Activated T-cell treated with anti-CD3 and anti-CD28 coated beads for 1 hour (primary cell): ENCODE results near the gene DDX39B.
"Not testable (repeated sequence)": the region's sequence is repeated elsewhere in the genome, so short reads cannot be mapped to it uniquely, and the experiment has no call there.

Source experiments
- DNase-seq: peaks from one replicate; pipeline ENCODE4 v3.0.0-alpha.2; 2020; ENCODE audit warnings: low read depth

DDX39B gene

DNA sequence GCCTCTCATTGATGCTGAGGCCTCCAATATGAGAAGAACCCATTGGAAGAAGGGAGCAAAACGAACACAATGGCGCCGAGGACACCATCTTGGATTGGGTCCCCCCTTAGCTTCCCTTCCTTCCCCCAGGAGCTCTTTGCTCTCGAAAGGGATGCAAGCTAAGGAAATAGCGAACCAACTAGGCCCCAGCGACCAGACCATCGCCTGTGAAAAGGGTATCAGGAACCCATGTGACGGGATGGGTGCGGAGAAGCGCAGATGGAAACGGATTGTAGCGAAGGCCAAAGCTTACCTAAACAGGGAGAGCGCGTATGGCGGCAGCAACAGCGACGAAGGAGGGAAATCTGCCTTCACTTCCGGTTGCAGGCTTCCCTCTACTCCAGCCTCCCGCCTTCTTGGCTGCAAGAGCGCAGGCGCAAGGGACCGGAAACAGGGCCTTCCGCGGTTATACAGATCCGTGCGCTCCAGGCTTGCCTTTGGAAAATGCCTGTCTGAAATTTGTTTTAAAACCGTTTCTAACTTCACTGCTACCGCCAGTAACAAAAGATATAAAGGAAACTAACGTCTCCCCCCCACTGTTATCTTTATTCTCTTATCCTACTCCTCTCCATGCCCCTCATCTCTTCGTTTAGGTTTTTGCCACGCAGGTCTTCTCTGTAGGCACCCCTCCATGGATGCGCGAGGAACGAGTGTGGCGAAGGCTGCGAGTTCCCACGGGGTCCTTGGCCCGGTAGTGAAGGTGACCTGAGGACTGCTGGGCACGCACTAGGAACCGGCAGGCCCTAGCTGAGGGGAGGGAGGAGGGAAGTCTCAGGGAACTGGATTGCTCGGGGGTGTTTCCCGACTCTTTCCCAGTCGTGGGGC lies at the start of gene DDX39B:
TSS of gene DDX39B (minus strand) at position 346 of the 864 bp plus-strand sequence. CDS start 1,471 bp downstream, outside the sequence.
- peak; percentile 90 for DNase-seq

DNA sequence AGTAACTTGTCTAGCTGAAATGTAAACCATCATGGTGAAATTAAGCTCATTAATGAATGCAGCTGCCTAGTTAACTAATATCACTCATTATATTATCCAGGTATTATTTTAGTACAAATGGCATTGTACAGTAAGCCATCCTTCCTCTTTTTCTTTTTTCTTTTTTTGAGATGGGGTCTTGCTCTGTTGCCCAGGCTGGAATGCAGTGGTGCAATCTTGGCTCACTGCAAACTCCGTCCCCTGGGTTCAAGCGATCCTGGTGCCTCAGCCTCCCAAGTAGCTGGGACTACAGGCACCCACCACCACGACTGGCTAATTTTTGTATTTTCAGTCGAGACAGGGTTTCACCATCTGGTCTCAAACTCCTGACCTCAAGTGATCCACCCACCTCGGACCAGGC lies 48.9 kb upstream of the DDX39B start:
- DNase-seq: not testable (repeated sequence)

DNA sequence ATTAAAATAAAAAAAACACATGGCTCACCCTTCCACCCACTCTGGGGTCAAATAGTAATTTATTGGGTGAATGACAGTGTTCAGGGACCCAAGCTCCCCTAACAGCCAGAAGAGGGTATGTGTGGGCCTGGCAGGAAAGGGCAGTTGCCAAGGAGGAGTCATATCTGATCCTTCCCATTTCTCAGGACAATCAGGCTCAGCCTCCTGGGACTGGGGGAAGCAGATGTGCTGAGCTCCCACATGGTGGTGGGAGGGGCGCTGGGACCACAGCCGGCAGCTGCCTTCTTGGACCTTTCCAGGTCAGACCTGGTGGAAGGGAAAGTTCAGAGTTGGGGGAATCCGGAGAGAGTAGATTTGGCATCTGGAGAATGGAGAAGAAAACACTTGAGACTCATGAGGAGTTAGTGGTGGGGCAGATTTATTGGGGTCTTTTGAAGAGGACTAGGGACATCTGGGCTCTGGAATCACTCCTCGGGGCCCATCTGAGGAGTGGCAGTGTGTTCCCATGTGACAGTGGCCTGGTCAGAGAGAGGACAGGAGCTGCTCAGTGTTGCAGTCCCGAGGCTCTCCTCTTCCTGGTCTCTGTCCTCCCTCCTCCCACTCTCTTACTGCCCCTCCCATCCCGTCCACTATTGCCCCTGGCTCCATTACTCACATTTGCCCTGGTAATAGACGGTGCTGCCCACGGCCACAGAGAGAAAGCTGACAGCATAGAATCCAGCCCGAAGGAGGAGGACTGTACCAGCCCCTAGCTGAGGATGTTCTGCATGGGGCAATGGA lies 47.3 kb upstream of the DDX39B start:
- no peak for DNase-seq

DNA sequence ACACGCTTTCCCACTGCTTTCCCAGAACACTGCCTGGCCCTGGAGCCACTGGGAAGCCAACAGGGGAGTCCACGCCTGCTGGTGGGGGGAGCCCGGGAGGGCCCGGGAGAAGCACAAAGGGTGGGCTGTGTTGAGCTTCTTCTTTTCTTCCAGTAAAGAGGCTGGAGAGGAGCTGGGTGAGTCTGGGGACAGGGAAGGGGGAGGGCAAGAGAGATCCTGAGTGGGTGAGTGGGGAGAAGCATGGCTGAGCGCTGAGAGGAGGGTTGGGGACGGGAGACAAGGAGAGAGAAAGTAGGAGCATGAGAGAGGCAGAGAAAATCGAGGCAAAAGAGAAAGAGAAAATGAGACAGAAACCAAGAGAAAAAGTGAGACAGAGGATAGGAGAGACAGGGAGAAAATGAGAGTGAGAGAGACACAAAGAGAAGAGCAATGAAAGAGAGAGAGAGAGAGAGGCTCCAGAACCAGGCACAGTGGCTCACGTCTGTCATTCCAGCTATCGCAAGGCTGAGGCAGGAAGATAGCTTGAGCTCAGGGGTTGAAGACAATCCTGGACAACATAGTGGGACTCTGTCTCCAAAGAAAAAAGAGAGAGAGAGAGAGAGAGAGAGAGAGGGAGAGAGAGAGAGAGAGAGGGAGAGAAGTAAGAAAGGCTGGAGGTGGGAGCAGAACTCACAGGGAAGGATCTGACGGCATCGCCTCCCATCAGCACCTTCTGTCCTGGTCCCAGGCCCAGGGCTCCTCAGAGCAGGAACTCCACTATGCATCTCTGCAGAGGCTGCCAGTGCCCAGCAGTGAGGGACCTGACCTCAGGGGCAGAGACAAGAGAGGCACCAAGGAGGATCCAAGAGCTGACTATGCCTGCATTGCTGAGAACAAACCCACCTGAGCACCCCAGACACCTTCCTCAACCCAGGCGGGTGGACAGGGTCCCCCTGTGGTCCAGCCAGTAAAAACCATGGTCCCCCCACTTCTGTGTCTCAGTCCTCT lies 46.3 kb upstream of the DDX39B start:
- no peak for DNase-seq

DNA sequence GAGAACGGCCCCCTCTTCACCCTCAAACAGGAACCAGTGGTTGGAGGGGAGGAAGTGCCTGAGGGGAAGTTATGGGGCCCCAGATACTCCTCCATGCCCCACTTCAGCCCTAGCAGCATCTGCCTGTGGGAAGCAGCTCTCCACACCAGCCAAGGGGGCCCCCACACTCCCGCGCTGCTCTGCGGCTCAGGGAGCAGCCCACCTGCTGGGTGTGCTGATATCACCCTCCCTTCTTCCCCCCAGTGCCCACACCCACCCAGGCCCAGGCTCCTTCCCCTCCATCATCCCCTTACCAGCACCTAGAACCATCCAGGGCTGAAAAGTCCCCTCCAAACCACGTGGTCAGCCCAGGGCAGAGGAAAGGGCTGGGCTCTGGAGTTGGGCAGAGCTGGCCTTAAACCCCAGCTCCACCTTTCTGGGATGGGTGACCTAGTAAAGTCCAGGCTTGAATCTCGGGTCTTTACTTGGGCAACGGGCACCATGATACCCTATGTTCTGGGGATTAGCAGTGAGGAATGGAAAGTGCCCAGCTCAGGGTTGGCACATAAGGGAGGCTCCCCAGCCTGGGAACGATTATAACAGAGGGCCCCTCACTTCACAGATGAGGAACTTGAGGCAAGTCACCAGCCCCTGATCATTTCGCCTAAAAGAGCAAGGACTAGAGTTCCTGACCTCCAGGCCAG lies 44.9 kb upstream of the DDX39B start:
- DNase-seq: no peak

DNA sequence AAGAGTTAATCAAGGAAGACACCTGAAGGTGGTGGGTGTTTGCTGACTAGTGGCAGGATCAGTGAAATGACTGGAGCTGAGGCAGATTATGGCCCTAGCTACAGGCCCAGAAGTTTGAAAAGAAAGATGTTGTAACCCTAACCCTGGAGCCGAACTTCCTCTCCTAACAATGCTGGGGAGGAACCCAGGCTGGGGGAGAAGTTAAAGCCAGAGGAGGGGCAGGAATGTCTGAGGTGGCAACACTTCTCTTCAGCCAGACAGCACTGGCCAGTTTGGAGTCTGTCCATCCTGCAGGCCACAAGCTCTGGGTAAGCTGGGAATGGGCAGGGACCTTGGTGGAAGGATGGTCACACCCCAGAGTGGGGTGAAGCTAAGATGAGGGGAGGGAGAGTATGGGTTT lies 44.2 kb upstream of the DDX39B start, which contains the start of gene LST1:
TSS of gene LST1 (plus strand) at position 270 of the 400 bp plus-strand sequence. CDS start 1,023 bp downstream, outside the sequence.
- DNase-seq: no peak

DNA sequence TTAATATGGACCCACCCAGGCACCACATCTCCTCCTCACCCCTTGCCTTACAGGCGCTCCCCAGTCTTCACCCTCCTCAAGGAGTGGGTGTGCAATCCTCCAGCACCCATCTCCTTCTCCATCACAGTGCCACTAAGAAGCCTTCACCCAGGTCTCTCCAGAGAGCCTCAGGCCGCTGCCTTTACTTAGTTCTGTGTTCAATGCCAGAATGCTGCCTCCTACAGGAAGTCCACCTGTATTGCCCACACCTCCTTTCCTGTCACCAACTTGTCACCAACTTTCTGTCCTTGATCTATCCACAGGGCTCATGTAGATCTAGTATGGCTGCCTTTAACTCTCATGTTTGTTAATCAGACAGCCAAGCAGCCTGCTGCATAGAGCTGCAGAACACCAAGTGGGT lies 43.7 kb upstream of the DDX39B start:
- DNase-seq: no peak

DNA sequence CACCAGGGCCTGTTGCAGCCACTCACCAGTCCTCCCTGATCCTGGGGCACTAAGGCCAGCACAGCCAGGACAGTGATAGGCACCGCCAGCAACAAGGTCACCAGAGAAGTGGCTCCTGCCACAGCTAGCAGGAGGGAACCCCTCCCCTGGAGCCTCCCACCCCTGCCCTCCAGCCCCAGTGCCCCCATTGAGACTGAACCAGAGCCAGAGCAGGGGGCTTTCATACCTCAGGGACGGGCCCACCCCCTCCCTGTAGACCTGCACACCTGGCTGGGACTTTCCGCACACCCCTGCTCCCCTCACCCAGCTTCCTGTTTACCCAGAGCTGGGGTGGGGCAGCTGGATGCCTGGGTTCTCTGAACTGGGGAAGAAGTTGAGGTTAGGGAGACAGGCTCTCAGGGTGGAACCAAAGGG lies 40.4 kb upstream of the DDX39B start, which contains the start of gene LTB:
TSS of gene LTB (minus strand) at position 195 of the 414 bp plus-strand sequence. CDS start at position 188, 7 bp downstream.
- DNase-seq: peak; percentile 58

DNA sequence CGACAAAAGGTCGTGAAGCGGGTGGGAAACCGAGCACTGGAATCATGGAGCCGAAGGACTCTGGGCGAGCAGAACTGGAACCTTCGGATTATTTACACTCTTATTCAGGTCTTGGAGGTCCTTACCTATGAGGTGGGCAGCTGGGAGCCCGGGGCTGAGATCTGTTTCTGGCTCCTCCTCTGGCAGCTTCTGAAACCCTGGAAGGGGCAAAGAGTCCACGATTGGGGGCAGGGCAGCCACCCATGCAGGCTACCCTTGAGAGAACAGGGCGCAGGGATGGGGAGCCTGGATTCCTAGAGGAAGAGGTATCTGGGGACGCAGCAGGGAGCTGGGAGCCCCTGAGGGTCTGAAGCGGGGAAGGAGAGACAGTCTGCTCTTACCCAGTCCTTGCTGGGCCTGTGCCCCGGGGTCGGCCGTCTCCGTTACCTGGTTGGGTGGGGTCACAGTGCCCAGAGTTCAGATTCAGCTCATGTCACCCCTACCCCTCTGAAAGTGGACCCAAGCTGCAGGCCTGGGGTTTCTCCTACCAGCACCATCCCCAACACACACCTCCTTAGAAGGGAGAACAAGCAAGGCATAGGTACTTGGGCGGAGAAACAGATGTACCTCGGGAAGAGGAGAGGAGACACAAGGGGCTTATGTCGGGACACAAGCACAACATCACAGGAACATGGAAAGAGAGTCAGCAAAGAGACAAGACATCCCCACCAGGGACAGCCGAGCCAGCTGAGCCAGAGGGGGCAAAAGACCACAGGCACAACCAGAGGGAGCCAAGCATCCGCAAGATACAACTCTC lies 39.8 kb upstream of the DDX39B start:
- peak; percentile 25 for DNase-seq

DNA sequence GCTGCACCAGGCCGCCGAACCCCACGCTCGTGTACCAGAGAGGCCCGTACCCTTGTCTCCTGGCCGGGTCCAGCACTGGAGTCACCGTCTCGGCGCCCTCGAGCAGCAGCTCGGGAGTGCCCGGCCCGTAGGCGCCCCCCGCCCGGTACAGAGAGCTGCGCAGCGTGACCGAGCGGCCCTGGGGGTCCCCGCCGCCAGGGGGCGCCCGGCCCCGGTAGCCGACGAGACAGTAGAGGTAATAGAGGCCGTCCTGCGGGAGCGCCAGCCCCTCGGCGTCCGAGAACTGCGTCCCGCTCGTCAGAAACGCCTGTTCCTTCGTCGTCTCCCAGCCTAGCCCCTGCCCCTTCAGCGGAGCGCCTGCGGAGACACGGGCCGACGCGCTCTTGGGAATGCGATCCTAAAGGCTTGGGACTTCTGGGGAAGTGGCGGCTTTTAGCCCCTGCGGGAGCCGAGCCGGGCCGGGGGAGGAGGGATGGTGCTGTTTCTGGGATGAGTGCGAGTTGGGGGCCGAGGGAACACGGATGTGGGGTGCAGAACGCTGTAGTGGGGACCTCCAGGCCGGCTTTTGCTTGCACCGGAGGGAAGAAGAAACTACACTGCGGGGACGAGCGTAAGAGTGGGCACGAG lies 39.1 kb upstream of the DDX39B start:
- DNase-seq: peak; percentile 91

DNA sequence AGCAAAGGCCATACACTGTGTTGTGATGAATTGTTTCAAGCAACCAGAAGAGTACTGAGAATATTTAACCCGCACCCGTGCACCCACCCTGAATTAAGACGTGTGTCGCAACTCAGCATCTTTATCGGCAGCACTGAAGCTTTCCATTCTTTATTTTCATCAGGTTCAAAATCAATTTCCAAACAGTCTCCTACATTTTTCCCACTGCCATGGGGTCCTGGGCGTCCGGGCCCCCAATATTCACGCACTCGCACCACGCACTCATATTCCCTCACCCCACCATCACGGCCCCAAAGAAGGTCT lies 38.6 kb upstream of the DDX39B start:
- no peak for DNase-seq

DNA sequence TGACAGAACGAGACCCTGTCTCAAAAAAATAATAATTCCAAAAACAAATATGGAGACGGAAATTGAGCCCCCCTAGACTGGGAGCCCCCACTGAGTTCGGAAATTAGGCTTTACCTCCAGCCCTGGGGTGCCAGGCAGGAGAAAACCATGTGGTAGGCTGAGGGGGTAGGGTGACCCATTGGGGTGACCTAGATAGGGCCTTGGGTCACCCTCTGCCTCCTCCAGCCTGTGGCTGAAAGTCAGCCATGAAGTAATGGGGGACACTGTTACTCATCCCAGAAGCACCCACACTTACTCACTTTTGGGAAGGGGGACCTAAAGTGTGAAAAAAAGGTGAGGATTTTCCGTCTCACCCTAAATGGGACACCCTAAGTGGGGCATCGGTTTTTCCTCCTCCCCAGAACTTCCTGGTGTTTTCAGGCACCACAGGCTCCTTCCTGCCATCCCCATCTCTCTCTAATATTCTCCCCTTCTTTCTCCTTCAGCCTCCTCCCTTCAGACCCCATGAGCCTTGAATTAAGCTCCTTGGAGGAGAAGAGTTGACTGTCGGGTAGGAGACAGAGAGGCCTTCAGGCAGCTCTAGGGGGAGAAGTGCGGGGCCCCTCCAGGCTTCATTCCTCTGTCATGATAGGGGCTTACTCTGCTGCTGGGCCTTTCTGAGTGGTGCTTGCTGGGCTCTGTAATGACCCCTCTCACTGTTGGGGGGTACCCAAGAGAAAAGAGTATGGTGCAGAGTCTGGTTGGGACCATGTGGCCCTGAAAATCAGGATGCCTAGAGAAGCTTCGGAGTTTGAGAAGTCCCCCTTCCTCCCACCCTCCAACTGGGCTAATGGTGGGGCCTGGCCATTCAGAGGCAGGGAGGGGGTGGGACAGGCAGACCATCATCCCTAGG lies 38.0 kb upstream of the DDX39B start:
- DNase-seq: peak; percentile 26

DNA sequence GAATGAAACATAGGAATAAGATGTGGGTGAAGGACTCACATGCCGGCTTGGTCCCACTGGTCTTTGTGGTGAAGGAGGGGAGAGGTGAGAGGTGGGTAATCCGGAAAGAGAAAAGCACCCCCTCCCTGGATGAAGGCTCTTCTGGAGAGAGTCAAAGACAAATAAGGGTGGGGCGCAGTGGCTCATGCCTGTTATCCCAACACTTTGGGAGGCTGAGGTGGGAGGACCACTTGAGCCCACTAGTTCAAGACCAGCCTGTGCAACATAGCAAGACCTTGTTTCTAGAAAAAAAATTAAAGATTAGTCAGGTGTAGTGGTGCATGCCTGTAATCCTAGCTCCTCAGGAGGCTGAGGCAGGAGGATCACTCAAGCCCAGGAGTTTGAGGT lies 37.3 kb upstream of the DDX39B start:
- DNase-seq: peak; percentile 27

DNA sequence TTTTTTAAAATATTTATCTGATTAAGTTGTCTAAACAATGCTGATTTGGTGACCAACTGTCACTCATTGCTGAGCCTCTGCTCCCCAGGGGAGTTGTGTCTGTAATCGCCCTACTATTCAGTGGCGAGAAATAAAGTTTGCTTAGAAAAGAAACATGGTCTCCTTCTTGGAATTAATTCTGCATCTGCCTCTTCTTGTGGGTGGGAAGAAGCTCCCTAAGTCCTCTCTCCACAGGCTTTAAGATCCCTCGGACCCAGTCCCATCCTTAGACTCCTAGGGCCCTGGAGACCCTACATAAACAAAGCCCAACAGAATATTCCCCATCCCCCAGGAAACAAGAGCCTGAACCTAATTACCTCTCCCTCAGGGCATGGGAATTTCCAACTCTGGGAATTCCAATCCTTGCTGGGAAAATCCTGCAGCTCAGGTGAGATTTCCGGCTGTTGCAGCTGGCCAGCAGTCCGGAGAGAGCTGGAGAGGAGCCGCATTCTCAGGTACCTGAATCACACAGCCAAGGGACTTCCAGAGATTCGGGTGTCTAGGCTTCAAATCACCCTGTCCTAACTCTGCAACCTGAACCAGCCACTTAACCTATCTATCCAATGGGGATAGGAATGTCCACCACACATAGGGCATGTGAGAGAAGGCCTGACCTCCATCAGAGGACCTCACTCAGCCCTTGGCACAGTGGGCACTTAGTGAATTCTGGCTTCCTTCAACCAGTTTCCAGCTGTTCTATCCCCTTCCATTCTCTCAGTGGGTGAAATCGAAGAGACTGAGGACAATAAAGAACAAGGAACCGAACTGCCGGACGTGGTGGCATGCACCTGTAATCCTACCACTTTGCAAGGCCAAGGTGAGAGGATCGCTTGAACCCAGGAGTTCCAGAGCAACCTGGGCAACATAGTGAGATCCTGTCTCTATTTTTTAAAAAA lies 36.6 kb upstream of the DDX39B start:
- DNase-seq: peak; percentile 41

DNA sequence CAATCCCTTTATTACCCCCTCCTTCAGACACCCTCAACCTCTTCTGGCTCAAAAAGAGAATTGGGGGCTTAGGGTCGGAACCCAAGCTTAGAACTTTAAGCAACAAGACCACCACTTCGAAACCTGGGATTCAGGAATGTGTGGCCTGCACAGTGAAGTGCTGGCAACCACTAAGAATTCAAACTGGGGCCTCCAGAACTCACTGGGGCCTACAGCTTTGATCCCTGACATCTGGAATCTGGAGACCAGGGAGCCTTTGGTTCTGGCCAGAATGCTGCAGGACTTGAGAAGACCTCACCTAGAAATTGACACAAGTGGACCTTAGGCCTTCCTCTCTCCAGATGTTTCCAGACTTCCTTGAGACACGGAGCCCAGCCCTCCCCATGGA lies 35.8 kb upstream of the DDX39B start:
- no peak for DNase-seq

DNA sequence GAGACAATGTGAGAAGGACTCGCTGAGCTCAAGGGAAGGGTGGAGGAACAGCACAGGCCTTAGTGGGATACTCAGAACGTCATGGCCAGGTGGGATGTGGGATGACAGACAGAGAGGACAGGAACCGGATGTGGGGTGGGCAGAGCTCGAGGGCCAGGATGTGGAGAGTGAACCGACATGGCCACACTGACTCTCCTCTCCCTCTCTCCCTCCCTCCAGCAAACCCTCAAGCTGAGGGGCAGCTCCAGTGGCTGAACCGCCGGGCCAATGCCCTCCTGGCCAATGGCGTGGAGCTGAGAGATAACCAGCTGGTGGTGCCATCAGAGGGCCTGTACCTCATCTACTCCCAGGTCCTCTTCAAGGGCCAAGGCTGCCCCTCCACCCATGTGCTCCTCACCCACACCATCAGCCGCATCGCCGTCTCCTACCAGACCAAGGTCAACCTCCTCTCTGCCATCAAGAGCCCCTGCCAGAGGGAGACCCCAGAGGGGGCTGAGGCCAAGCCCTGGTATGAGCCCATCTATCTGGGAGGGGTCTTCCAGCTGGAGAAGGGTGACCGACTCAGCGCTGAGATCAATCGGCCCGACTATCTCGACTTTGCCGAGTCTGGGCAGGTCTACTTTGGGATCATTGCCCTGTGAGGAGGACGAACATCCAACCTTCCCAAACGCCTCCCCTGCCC lies 35.2 kb upstream of the DDX39B start:
- peak; percentile 35 for DNase-seq
